Kidney epithelial cell (primary cell): ENCODE results near the gene TCEANC. TPM values are rescaled to one million over a fixed set of nuclear protein-coding genes. Genes with fewer than 3 reads are reported as not detected.

ENCODE experiments used
- DNase-seq: peaks from one replicate; pipeline ENCODE4 v3.0.0-alpha.2; 2010; ENCODE audit warnings: low read depth
- H3K27me3 ChIP-seq: 2 replicates; pipeline ENCODE4 v1.6.0; 2011; ENCODE audit warnings: low read length; ENCODE audit not compliant: control insufficient read depth, insufficient read depth
- H3K36me3 ChIP-seq: 2 replicates; pipeline ENCODE4 v1.5.1; 2011; ENCODE audit warnings: low read length; ENCODE audit not compliant: control insufficient read depth, insufficient read depth
- H3K4me3 ChIP-seq: 2 replicates; pipeline ENCODE4 v1.5.1; 2011; ENCODE audit warnings: low read depth, mild to moderate bottlenecking, control low read depth, low read length
- CTCF ChIP-seq: IDR thresholded peaks from 2 replicates; pipeline ENCODE4 v1.5.1; 2011; ENCODE audit warnings: mild to moderate bottlenecking, moderate library complexity, low read length, control low read depth, inconsistent platforms; ENCODE audit not compliant: insufficient read depth, poor library complexity, severe bottlenecking
- total RNA-seq: library from RNA; depleted of rRNA; stranded (reverse); fragments of >200 nt; gene quantifications from 2 replicates; pipeline ENCODE4 v1.2.3, GENCODE V29; 2015

TCEANC gene
- total RNA-seq, 1 donor from 2014 or later = 3.3 TPM

- H3K4me3 ChIP-seq = no peak overlapping the region
- no peak for DNase-seq
- no peak for TF ChIP-seq CTCF
Observed at GRCh38 chrX:13695601-13696115, 42.7 kb downstream of the TCEANC start.

GRCh38 chrX:13697455-13697854 lies 44.5 kb downstream of the TCEANC start:
- DNase-seq = no peak
- H3K27me3 ChIP-seq = no peaks in the 10 kb centered on the region
- H3K36me3 ChIP-seq = no peaks in the 10 kb centered on the region
- H3K4me3 ChIP-seq = no peak overlapping the region
- no peak for TF ChIP-seq CTCF

More at GRCh38 chrX:13695601-13696115, 42.7 kb downstream of the TCEANC start:
- Histone ChIP-seq H3K27me3 (no peaks in the 10 kb centered on the region), H3K36me3 (no peaks in the 10 kb centered on the region)

GRCh38 chrX:13697976-13698375 lies 45.0 kb downstream of the TCEANC start:
- DNase-seq = no peak
- TF ChIP-seq CTCF = no peak
- Histone ChIP-seq H3K4me3 (no peak overlapping the region), H3K27me3 (no peaks in the 10 kb centered on the region), H3K36me3 (no peaks in the 10 kb centered on the region)

- Histone ChIP-seq H3K36me3 (no peaks in the 10 kb centered on the region), H3K4me3 (no peak overlapping the region), H3K27me3 (no peaks in the 10 kb centered on the region)
- no peak for DNase-seq
- TF ChIP-seq CTCF = no peak
Observed at GRCh38 chrX:13698432-13698831, 45.5 kb downstream of the TCEANC start.

- Histone ChIP-seq H3K4me3 (no peak overlapping the region), H3K36me3 (no peaks in the 10 kb centered on the region), H3K27me3 (no peaks in the 10 kb centered on the region)
- no peak for DNase-seq
- TF ChIP-seq CTCF = no peak
Observed at GRCh38 chrX:13699183-13699826, 46.4 kb downstream of the TCEANC start.

GRCh38 chrX:13700380-13700779 lies 47.4 kb downstream of the TCEANC start:
- Histone ChIP-seq H3K4me3 (no peak overlapping the region), H3K36me3 (no peaks in the 10 kb centered on the region), H3K27me3 (no peaks in the 10 kb centered on the region)
- TF ChIP-seq CTCF = no peak
- DNase-seq = no peak
